ENCODE measurements around the gene SMCO3.
"Not testable (repeated sequence)": the region's sequence is repeated elsewhere in the genome, so short reads cannot be mapped to it uniquely, and the experiment has no call there.

Gene SMCO3

GRCh38 chr12:14774074-14774905, 39.7 kb downstream of the SMCO3 start:
- peak; percentile 69 to 70 for ATAC-seq

- peak; percentile 5 to 9 for ATAC-seq
Observed at GRCh38 chr12:14773685-14774073, 40.3 kb downstream of the SMCO3 start.

DNA sequence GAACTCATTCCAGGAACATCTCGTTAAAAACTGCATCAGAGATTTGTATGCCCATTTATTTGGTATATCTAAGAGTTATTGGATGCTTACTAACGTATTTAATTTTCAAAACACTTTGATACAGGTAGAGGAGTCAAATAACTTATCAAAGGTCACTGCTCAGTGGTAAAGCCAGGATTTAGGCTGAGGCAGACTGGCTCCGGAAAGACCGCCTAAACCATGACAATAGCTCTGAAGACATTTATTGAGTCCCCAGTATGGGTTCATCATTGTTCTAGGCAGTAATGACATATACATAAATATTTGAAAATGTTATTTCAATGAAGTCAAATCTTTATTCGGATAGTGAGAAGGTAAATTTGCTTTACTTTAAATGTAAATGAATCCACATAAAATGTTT, 41.0 kb downstream of the SMCO3 start:
- no peak for ATAC-seq

GRCh38 chr12:14771651-14772137, 42.3 kb downstream of the SMCO3 start:
- no peak for ATAC-seq

DNA sequence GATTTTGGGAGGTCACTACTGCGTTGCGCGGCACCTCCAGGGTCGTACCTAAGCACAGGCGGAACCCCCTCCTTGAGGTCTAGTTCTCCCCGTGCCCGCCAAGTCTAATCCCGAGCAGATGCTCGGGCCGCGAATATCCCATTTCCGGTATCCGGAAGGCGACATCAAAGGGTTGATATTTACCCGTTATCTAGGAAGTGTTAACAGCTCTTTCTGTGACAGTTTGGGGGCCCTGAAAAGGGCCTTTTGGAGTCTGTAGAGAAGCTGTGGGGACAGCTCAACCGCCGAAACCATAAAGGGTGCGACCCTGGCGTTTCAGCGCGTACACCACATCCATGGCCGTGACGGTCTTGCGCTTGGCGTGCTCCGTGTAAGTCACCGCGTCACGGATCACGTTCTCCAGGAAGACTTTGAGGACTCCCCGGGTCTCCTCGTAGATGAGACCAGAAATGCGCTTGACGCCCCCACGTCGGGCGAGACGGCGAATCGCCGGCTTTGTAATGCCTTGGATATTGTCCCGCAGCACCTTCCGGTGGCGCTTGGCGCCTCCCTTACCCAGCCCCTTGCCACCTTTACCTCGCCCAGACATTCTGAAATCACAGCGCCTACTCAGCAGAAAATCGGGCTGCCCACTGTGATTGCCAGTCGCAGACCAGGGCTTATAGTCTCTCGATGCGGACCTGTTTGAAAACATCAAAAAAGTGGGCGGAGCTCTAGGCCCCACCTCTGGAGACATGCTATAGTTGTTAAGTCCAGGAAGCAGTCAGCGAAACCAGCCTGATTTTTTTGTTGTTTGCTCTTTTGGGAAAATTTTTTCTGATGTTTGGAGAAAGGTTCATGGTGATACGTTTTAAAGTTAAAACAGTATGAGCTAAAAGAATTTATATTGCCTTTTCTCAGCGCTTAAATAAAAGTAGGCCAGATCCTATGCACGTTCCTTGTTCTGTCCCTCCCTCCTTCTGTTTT, 43.2 kb downstream of the SMCO3 start:
- peak; percentile 18 to 28 for ATAC-seq

- ATAC-seq = peak; percentile 50 to 56
Observed at GRCh38 chr12:14769969-14770495, 44.0 kb downstream of the SMCO3 start.

- no peak for ATAC-seq
Observed at GRCh38 chr12:14769466-14769968, 44.5 kb downstream of the SMCO3 start.

- ATAC-seq = peak; percentile 12 to 15
Observed at GRCh38 chr12:14768823-14769405, 45.1 kb downstream of the SMCO3 start.

DNA sequence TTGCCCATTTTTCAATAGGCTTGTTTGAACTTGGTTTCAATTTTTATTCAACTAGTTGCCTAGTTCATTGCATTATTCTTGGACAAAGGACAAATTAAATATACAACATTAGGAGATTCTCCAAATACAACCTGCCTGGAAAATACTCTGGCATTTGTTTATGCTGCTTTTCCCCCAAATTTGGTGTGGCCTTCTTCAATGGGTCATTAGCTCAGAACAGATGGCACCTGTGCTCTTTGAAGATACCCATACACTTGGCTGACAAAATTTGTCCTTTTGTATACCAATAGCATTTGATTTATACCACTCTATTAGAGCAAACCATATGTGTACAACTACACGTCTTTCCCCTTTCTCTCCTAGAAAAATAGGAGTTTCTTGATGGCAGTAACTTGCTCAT, 46.4 kb downstream of the SMCO3 start:
- ATAC-seq = no peak

- ATAC-seq = no peak
Observed at GRCh38 chr12:14766649-14767215, 47.2 kb downstream of the SMCO3 start.

GRCh38 chr12:14766020-14766419, 48.0 kb downstream of the SMCO3 start:
- ATAC-seq = not testable (repeated sequence)

DNA sequence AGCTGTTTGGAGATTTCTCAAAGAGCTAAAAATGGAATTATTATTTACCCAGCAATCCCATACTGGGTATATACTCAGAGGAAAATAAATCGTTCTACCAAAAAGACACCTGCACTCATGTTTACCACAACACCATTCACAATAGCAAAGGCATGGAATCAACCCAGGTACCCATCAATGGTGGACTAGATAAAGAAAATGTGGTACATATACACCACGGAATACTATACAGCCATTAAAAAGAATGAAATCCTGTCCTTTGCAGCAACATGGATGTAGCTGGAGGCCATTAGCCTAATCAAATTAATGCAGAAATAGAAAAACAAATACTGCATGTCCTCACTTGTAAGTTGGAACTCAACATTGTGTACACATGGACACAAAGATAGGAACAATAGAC, 48.6 kb downstream of the SMCO3 start:
- ATAC-seq = no peak

GRCh38 chr12:14759711-14760280, 54.2 kb downstream of the SMCO3 start:
- not testable (repeated sequence) for ATAC-seq

GRCh38 chr12:14756334-14757143, 57.4 kb downstream of the SMCO3 start:
- ATAC-seq = no peak

All from activated CD4-positive, CD25-positive, alpha-beta regulatory T cell treated with anti-CD3 and anti-CD28 coated beads, Interleukin-2, amount 50 U/mL, for 24 hours (primary cell).